ENCODE results near the gene ZNF608.

DNA sequence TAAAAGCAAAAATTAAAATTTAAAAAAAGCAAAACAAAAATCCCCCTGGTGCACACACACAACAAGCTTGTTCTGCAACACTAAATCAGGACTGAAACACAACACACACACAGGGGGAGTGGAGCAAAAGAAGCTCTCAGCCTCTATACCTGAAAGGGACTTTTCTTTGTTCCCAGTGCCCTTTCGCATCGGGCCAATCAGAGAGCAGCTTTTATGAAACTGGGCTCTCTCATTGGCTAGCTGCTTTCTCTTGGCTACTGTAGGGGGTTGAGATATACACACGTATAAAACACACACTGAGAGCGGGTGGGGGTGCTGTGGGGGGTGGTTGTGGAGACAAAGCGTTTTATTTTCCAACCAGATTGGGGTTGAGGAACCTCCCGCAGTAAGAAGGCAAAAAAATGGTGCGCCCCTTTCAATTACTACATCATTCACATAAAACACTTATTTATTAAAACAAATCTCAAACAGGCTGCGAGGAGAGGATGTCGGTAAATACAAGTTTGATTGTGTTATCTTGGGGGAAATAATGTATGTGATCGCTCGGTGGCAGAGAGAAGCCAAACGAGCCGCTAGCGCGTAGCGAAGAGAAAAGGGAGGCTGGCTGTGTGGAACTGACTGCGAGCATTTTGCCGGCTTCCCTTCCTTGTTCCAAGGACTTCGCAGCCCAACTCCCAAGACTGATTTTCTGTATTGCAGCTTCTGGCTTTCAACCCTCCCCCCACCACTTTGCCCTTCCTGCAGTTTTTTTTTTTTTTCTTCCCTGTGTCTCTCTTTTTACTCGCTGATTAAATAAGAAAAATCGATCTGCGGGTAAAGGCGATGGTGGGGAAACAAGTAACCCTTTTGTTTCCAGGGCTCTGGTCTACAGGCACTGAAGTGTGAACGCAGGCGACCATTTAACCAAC, 2.5 kb upstream of the ZNF608 start:
- TF ChIP-seq EZH2phosphoT487 (IDR thresholded peaks at IDR 0.05; ENCODE audit: low read depth, severe bottlenecking, unreplicated experiment) (no peak), EZH2 (IDR thresholded peaks at IDR 0.05; ENCODE audit: borderline replicate concordance) (no peak)
- TF ChIP-seq, protein P1, sequence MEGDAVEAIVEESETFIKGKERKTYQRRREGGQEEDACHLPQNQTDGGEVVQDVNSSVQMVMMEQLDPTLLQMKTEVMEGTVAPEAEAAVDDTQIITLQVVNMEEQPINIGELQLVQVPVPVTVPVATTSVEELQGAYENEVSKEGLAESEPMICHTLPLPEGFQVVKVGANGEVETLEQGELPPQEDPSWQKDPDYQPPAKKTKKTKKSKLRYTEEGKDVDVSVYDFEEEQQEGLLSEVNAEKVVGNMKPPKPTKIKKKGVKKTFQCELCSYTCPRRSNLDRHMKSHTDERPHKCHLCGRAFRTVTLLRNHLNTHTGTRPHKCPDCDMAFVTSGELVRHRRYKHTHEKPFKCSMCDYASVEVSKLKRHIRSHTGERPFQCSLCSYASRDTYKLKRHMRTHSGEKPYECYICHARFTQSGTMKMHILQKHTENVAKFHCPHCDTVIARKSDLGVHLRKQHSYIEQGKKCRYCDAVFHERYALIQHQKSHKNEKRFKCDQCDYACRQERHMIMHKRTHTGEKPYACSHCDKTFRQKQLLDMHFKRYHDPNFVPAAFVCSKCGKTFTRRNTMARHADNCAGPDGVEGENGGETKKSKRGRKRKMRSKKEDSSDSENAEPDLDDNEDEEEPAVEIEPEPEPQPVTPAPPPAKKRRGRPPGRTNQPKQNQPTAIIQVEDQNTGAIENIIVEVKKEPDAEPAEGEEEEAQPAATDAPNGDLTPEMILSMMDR (IDR thresholded peaks at IDR 0.05; ENCODE audit: poor library complexity) = no peak

All from hepatocyte (in vitro differentiated cells).